Effector CD4-positive, alpha-beta T cell (primary cell): ENCODE data around the gene HHEX. TPM values are rescaled to one million over a fixed set of nuclear protein-coding genes. Genes with fewer than 3 reads are reported as not detected.
"Not testable (repeated sequence)": the region's sequence is repeated elsewhere in the genome, so short reads cannot be mapped to it uniquely, and the experiment has no call there.

Experiments used
- DNase-seq: peaks from one replicate; pipeline ENCODE4 v3.0.0-alpha.2; 2020
- total RNA-seq: gene quantifications from one replicate; lab custom pipeline; 2026; lab: John Stamatoyannopoulos, UW

The HHEX gene
- not detected for total RNA-seq

GRCh38 chr10:92689663-92690210 is at the start of gene HHEX:
Gene HHEX (plus strand): TSS chr10:92689955. CDS start chr10:92689987, 32 bp downstream.
- DNase-seq = no peak

- DNase-seq = no peak
Measured at GRCh38 chr10:92640107-92640506, 49.6 kb upstream of the HHEX start.

GRCh38 chr10:92641492-92641891 is 48.3 kb upstream of the HHEX start:
- DNase-seq = no peak

- DNase-seq = no peak
Measured at GRCh38 chr10:92644921-92645320, 44.8 kb upstream of the HHEX start.

GRCh38 chr10:92650864-92651263 is 38.9 kb upstream of the HHEX start:
- DNase-seq = not testable (repeated sequence)

GRCh38 chr10:92655426-92655825 is 34.3 kb upstream of the HHEX start:
- no peak for DNase-seq

- DNase-seq = no peak
Measured at GRCh38 chr10:92656266-92656961, 33.3 kb upstream of the HHEX start.

GRCh38 chr10:92657024-92657423 is 32.7 kb upstream of the HHEX start:
- DNase-seq = no peak

GRCh38 chr10:92662848-92663247 is 26.9 kb upstream of the HHEX start:
- no peak for DNase-seq

GRCh38 chr10:92664322-92664721 is 25.4 kb upstream of the HHEX start:
- DNase-seq = no peak

GRCh38 chr10:92667078-92667477 is 22.7 kb upstream of the HHEX start:
- DNase-seq = no peak

GRCh38 chr10:92677708-92678107 is 12.0 kb upstream of the HHEX start:
- DNase-seq = no peak

GRCh38 chr10:92678206-92678605 is 11.5 kb upstream of the HHEX start:
- DNase-seq = no peak

GRCh38 chr10:92681306-92681834 is 8.4 kb upstream of the HHEX start:
- DNase-seq = no peak

- no peak for DNase-seq
Measured at GRCh38 chr10:92688573-92688926, 1.2 kb upstream of the HHEX start.

- no peak for DNase-seq
Measured at GRCh38 chr10:92688927-92689662, 660 bp upstream of the HHEX start.

GRCh38 chr10:92690211-92690914 is 608 bp downstream of the HHEX start:
- peak; percentile 34 for DNase-seq

- no peak for DNase-seq
Measured at GRCh38 chr10:92690915-92691590, 1.3 kb downstream of the HHEX start.

- no peak for DNase-seq
Measured at GRCh38 chr10:92691591-92692079, 1.9 kb downstream of the HHEX start.

- DNase-seq = no peak
Measured at GRCh38 chr10:92692080-92692671, 2.4 kb downstream of the HHEX start.

GRCh38 chr10:92692697-92693533 is 3.2 kb downstream of the HHEX start:
- no peak for DNase-seq
